GM12874 (cell line): ENCODE measurements around the gene GAMT.

Source experiments
- TF ChIP-seq, protein P1 (sequence below): IDR thresholded peaks from 2 replicates; pipeline ENCODE4 v1.5.1; 2011; ENCODE audit warnings: low read depth, mild to moderate bottlenecking, control low read depth, low read length, moderate library complexity; ENCODE audit not compliant: insufficient read depth

GAMT gene

DNA sequence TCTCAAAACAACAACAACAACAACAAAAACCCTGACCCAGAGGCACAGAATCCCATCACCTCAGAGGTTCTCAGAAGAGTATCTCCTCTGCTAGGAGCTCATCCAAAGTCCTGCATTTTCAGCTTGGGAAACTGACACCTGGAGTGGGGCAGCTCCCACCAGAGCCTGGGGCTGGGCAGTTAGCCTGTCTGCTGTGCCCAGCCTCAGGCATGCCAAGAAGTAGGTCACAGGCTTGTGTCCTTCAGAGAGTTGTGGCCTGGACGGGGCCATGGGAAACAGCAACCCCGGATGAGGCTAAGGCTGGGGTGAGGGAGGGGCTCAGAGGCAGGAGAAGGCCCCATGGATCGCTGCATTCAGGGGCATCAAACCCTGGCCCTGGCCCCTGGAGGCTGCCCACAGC, 15.5 kb downstream of the GAMT start:
- TF ChIP-seq, protein P1, sequence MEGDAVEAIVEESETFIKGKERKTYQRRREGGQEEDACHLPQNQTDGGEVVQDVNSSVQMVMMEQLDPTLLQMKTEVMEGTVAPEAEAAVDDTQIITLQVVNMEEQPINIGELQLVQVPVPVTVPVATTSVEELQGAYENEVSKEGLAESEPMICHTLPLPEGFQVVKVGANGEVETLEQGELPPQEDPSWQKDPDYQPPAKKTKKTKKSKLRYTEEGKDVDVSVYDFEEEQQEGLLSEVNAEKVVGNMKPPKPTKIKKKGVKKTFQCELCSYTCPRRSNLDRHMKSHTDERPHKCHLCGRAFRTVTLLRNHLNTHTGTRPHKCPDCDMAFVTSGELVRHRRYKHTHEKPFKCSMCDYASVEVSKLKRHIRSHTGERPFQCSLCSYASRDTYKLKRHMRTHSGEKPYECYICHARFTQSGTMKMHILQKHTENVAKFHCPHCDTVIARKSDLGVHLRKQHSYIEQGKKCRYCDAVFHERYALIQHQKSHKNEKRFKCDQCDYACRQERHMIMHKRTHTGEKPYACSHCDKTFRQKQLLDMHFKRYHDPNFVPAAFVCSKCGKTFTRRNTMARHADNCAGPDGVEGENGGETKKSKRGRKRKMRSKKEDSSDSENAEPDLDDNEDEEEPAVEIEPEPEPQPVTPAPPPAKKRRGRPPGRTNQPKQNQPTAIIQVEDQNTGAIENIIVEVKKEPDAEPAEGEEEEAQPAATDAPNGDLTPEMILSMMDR: no peak

DNA sequence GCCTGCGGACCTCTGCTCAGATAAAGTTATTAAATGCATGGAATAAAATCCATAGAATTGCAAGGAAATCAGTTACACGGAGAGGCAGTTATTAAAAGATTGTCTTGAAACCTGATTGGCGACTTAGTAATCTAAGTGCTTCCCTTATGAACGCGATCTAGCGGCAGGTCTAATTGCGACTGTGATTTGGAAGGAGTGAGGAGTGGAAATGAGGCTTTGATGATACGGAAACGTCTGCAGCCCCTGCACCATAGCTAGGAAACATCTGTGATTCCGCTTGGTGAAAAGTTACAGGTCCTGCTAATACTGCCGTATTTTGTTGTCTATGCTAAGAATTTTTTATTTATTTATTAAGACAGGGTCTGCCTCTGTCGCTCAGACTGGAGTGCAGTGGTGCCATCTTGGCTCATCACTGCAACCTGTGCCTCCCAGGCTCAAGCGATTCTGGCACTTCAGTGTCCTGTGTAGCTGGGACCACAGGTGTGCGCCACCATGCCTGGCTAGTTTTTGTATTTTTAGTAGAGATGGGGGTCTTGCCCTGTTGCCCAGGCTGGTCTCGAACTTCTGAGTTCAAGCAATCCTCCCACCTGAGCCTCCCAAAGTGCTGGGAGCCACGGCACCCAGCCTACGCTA, 16.7 kb downstream of the GAMT start:
- TF ChIP-seq, protein P1: no peak

DNA sequence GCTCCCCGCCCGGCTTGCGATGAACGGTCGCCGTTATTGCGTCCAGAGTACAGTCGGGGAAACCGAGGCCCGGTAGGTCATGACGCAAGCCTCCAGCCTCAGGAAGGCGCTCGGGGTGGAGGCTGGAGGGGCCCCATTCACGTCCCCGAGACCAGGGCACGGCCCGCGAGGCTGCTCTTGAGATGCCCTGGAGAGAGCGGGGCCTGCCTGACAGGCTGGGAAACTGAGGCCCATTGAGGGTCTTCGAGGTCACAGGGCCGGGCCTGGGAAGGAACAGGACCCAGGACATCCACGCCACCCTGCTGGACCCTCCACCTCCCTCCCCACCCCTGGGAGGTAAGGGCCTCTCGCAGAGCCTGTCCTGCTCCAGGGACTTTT, 17.3 kb downstream of the GAMT start:
- TF ChIP-seq, protein P1: no peak

DNA sequence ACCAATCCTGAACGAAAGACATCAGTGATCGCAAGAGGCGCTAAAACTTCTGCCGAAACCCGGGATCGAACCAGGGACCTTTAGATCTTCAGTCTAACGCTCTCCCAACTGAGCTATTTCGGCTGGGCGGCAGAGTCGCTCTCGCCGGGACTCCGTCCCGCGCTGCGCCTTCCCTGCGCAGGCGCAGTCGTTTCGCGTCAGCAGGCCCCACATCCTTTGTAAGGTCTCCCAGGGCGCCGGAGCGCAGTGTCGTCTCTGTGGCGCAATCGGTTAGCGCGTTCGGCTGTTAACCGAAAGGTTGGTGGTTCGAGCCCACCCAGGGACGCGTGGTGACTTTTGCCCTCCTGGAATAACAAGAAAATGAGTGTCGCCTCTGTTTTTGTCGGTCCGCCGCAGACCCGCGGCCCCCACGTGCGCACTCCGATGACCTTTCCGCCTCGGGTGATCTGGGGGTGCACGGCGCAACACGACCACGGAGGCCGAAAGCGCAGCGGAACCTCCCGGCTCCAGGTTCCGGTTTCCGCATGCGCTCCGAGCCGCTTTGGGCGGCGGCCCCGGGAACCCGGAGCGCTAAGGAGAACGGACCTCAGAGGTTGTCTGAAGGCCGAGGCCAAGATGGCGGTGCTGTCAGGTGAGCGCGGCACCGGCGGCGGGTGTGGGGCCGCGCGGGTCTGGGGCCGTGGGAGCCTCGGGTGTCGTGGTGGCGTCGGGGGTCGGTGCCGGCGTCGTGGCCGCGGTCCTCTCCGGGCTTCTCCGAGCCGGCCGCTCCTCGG, 17.8 kb downstream of the GAMT start, which contains the start of gene NDUFS7:
NDUFS7 (plus strand) TSS at position 596 of the 773 bp plus-strand sequence; CDS start at position 616, 20 bp downstream.
- TF ChIP-seq, protein P1: 0 out of 2 replicates have a peak, but pooled peaks have one; percentile 29

DNA sequence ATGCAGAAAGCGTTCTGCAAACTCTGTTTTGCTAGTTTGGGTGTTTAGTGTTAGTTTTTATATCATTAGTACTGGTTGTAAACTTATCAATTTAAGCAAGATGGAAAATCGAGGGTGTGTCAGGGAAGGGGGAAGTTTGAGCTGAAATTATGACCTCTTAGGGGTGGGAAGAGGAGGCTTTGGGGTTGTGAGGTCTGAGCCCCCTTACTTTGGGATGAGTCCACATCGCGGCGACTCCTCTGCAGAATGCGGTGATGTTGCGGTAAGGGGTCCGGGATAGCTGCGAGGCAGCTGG, 18.4 kb downstream of the GAMT start:
- TF ChIP-seq, protein P1: no peak

DNA sequence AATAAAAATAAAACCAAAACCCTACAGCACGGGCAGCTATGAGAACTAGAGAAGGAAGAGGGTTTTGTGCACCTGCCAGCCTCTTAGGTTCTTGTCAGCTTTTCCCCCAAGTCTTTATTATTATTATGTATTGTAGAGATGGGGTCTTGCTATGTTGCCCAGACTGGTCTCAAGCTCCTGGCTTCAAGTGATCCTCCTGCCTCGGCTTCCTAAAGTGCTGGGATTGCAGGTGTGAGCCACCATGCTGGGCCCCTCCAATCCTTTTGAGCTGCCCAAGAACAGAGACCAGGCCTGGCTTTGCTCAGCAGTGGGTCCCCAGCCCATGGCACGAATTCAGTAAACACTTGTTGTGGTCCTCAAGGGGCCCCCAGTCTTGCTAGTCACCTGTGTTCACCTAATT, 19.1 kb downstream of the GAMT start:
- TF ChIP-seq, protein P1: no peak

DNA sequence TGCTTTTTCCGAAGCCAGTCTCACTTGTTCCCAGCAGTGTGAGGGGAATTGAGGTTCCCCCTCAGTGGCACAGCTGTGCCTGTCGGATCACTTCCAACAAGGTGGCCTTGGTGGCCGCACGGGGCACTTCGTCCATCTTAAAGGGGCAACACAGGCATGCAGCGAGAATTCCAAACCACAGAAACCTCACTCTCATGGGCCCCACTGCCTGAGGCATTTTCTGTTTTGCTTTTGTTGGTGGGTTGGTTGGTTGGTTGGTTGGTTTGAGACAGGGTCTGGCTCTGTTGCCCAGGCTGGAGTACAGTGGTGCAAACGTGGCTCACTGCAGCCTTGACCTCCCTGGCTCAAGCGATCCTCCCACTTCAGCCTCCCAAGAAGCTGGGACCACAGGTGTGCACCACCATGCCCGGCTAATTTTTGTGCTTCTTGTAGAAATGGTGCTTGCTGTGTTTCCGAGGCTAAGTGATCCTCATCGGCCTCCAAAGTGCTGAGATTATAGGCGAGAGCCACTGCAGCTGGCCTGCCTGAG, 21.3 kb downstream of the GAMT start:
- TF ChIP-seq, protein P1: no peak
